SH-SY5Y (cell line): Measurements from ENCODE around the gene HOXA3.

ENCODE experiments used
- GATA2 ChIP-seq: IDR thresholded peaks from 2 replicates; pipeline ENCODE4 v1.6.1; 2011; ENCODE audit warnings: mild to moderate bottlenecking, low read depth, low read length
- GATA3 ChIP-seq: IDR thresholded peaks from 2 replicates; pipeline ENCODE4 v1.6.1; 2011; ENCODE audit warnings: low read depth, mild to moderate bottlenecking, low read length, moderate library complexity

DNA sequence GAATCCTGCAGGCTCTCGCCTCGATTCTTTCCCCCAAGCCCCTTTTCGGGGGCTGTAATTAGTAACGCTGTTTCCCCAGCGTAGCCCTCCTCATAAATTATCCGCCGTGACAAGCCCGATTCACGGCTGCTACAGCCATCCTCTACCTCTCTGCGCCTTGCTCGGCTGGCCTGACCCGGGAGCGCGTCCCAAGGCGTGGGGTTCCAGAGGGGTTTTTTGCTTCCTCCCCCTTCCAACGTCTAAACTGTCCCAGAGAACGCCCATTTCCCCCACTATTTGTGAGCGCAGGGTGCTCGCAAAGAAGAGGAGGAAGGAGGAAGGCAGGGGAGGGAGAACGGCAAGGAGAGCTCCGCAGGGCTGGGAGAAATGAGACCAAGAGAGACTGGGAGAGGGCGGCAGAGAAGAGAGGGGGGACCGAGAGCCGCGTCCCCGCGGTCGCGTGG, 9.8 kb downstream of the HOXA3 start:
- TF ChIP-seq GATA2 (no peak), GATA3 (no peak)
